ENCODE results near the gene SLC25A2. TPM values are rescaled to one million over a fixed set of nuclear protein-coding genes. Genes with fewer than 3 reads are reported as not detected.
"Not testable (repeated sequence)": the region's sequence is repeated elsewhere in the genome, so short reads cannot be mapped to it uniquely, and the experiment has no call there.

The SLC25A2 gene
- polyA plus RNA-seq, 12 donors: not detected

- not testable (repeated sequence) for DNase-seq
Measured at GRCh38 chr5:141316963-141317362, 13.1 kb upstream of the SLC25A2 start.

- DNase-seq: no peak
Measured at GRCh38 chr5:141313711-141314110, 9.9 kb upstream of the SLC25A2 start.

- DNase-seq: no peak
Measured at GRCh38 chr5:141306630-141307029, 2.8 kb upstream of the SLC25A2 start.

- no peak for DNase-seq
Measured at GRCh38 chr5:141298376-141298775, 5.5 kb downstream of the SLC25A2 start.

GRCh38 chr5:141272906-141273305 is 30.9 kb downstream of the SLC25A2 start:
- DNase-seq: no peak

- DNase-seq: no peak
Measured at GRCh38 chr5:141269195-141269594, 34.7 kb downstream of the SLC25A2 start.

- no peak for DNase-seq
Measured at GRCh38 chr5:141261238-141261546, 42.7 kb downstream of the SLC25A2 start.

- no peak for DNase-seq
Measured at GRCh38 chr5:141260458-141261237, 43.2 kb downstream of the SLC25A2 start.

GRCh38 chr5:141258948-141259347 is 44.9 kb downstream of the SLC25A2 start:
- no peak for DNase-seq

- DNase-seq: no peak
Measured at GRCh38 chr5:141258464-141258863, 45.4 kb downstream of the SLC25A2 start.

Other genes starting within 250 kb of the SLC25A2 start
- 1 to 10 TPM in 11 of 12 donors, not detected in 1; 2.9 to 5.8 (median 4.2) TPM for gene PCDHB2, start 209.4 kb downstream of the SLC25A2 start, polyA plus RNA-seq (ENCODE audit: insufficient read length in 12 of 12)
- 1 to 10 TPM in 10 of 12 donors, not detected in 2; 1.4 to 2.4 (median 2.1) TPM for gene PCDHB3, start 203.6 kb downstream of the SLC25A2 start, polyA plus RNA-seq (ENCODE audit: insufficient read length in 12 of 12)
- gene PCDHB4, start 182.2 kb downstream of the SLC25A2 start, polyA plus RNA-seq (ENCODE audit: insufficient read length in 12 of 12): 1 to 10 TPM in 10 of 12 donors, not detected in 2; 2.6 to 4.6 (median 3.2) TPM
- gene PCDHB5, start 168.8 kb downstream of the SLC25A2 start, polyA plus RNA-seq (ENCODE audit: insufficient read length in 12 of 12): 1 to 10 TPM in 11 of 12 donors, not detected in 1; 3.1 to 5.1 (median 3.9) TPM
- 1 to 10 TPM in 11 of 12 donors, not detected in 1; 1.6 to 3.8 (median 1.9) TPM for gene PCDHB6, start 154.0 kb downstream of the SLC25A2 start, polyA plus RNA-seq (ENCODE audit: insufficient read length in 12 of 12)
- 1 to 10 TPM in 11 of 12 donors, not detected in 1; 1.8 to 3.3 (median 2.4) TPM for gene PCDHB7, start 131.4 kb downstream of the SLC25A2 start, polyA plus RNA-seq (ENCODE audit: insufficient read length in 12 of 12)
- gene PCDHB8, start 126.3 kb downstream of the SLC25A2 start, polyA plus RNA-seq (ENCODE audit: insufficient read length in 12 of 12): 1 to 10 TPM in 6 of 12 donors, under 1 TPM in 4, not detected in 2; 0.44 to 1.6 (median 1.2) TPM
- 1 to 10 TPM in 11 of 12 donors, not detected in 1; 2.8 to 6.3 (median 3.9) TPM for gene PCDHB16, start 121.7 kb downstream of the SLC25A2 start, polyA plus RNA-seq (ENCODE audit: insufficient read length in 12 of 12)
- 1 to 10 TPM in 10 of 12 donors, not detected in 2; 1.4 to 4.6 (median 2.3) TPM for gene PCDHB9, start 116.9 kb downstream of the SLC25A2 start, polyA plus RNA-seq (ENCODE audit: insufficient read length in 12 of 12)
- gene PCDHB10, start 111.7 kb downstream of the SLC25A2 start, polyA plus RNA-seq (ENCODE audit: insufficient read length in 12 of 12): 1 to 10 TPM in 10 of 12 donors, not detected in 2; 3.2 to 5.7 (median 4.8) TPM
- 1 to 10 TPM in 11 of 12 donors, not detected in 1; 1.6 to 3.4 (median 2.5) TPM for gene PCDHB11, start 104.4 kb downstream of the SLC25A2 start, polyA plus RNA-seq (ENCODE audit: insufficient read length in 12 of 12)
- gene PCDHB12, start 95.3 kb downstream of the SLC25A2 start, polyA plus RNA-seq (ENCODE audit: insufficient read length in 12 of 12): 1 to 10 TPM in 11 of 12 donors, not detected in 1; 1.9 to 3.8 (median 2.8) TPM
- 1 to 10 TPM in 11 of 12 donors, not detected in 1; 2.2 to 4.3 (median 3.0) TPM for gene PCDHB13, start 90.1 kb downstream of the SLC25A2 start, polyA plus RNA-seq (ENCODE audit: insufficient read length in 12 of 12)
- 1 to 10 TPM in 11 of 12 donors, not detected in 1; 5.4 to 9.6 (median 7.0) TPM for gene PCDHB14, start 80.7 kb downstream of the SLC25A2 start, polyA plus RNA-seq (ENCODE audit: insufficient read length in 12 of 12)
- gene PCDHB15, start 58.7 kb downstream of the SLC25A2 start, polyA plus RNA-seq (ENCODE audit: insufficient read length in 12 of 12): 10 to 100 TPM in 1 of 12 donors, 1 to 10 TPM in 10, not detected in 1; 5.8 to 12.3 (median 6.8) TPM
- gene TAF7, start 16.7 kb upstream of the SLC25A2 start, polyA plus RNA-seq (ENCODE audit: insufficient read length in 12 of 12): 100 to 1,000 TPM in 2 of 12 donors, 10 to 100 TPM in 9, not detected in 1; 77.9 to 106 (median 91.7) TPM
- gene PCDHGA1, start 26.5 kb upstream of the SLC25A2 start, polyA plus RNA-seq (ENCODE audit: insufficient read length in 12 of 12): under 1 TPM in 10 of 12 donors, not detected in 2; 0.44 to 0.86 (median 0.56) TPM
- gene PCDHGA2, start 34.7 kb upstream of the SLC25A2 start, polyA plus RNA-seq (ENCODE audit: insufficient read length in 12 of 12): 1 to 10 TPM in 11 of 12 donors, not detected in 1; 1.6 to 5.9 (median 2.5) TPM
- 1 to 10 TPM in 10 of 12 donors, not detected in 2; 1.2 to 1.8 (median 1.4) TPM for gene PCDHGA3, start 39.8 kb upstream of the SLC25A2 start, polyA plus RNA-seq (ENCODE audit: insufficient read length in 12 of 12)
- 1 to 10 TPM in 1 of 12 donors, under 1 TPM in 9, not detected in 2; 0.32 to 1.0 (median 0.65) TPM for gene PCDHGB1, start 46.0 kb upstream of the SLC25A2 start, polyA plus RNA-seq (ENCODE audit: insufficient read length in 12 of 12)
- gene PCDHGA4, start 51.0 kb upstream of the SLC25A2 start, polyA plus RNA-seq (ENCODE audit: insufficient read length in 12 of 12): 1 to 10 TPM in 9 of 12 donors, under 1 TPM in 1, not detected in 2; 0.93 to 1.9 (median 1.5) TPM
- 1 to 10 TPM in 10 of 12 donors, not detected in 2; 1.8 to 3.0 (median 2.1) TPM for gene PCDHGB2, start 55.9 kb upstream of the SLC25A2 start, polyA plus RNA-seq (ENCODE audit: insufficient read length in 12 of 12)
- 1 to 10 TPM in 10 of 12 donors, not detected in 2; 2.1 to 3.4 (median 2.7) TPM for gene PCDHGA5, start 60.1 kb upstream of the SLC25A2 start, polyA plus RNA-seq (ENCODE audit: insufficient read length in 12 of 12)
- 1 to 10 TPM in 8 of 12 donors, under 1 TPM in 2, not detected in 2; 0.94 to 2.0 (median 1.3) TPM for gene PCDHGB3, start 66.2 kb upstream of the SLC25A2 start, polyA plus RNA-seq (ENCODE audit: insufficient read length in 12 of 12)
- gene PCDHGA6, start 69.8 kb upstream of the SLC25A2 start, polyA plus RNA-seq (ENCODE audit: insufficient read length in 12 of 12): 1 to 10 TPM in 10 of 12 donors, not detected in 2; 2.5 to 5.4 (median 3.5) TPM
- 1 to 10 TPM in 10 of 12 donors, not detected in 2; 1.1 to 2.0 (median 1.6) TPM for gene PCDHGA7, start 78.7 kb upstream of the SLC25A2 start, polyA plus RNA-seq (ENCODE audit: insufficient read length in 12 of 12)
- gene PCDHGB4, start 83.6 kb upstream of the SLC25A2 start, polyA plus RNA-seq (ENCODE audit: insufficient read length in 12 of 12): 1 to 10 TPM in 11 of 12 donors, not detected in 1; 1.9 to 3.5 (median 2.3) TPM
- gene PCDHGA8, start 88.6 kb upstream of the SLC25A2 start, polyA plus RNA-seq (ENCODE audit: insufficient read length in 12 of 12): 1 to 10 TPM in 1 of 12 donors, under 1 TPM in 9, not detected in 2; 0.34 to 1.1 (median 0.66) TPM
- gene PCDHGB5, start 93.9 kb upstream of the SLC25A2 start, polyA plus RNA-seq (ENCODE audit: insufficient read length in 12 of 12): 1 to 10 TPM in 11 of 12 donors, not detected in 1; 2.7 to 7.7 (median 4.0) TPM
- gene PCDHGA9, start 98.7 kb upstream of the SLC25A2 start, polyA plus RNA-seq (ENCODE audit: insufficient read length in 12 of 12): 1 to 10 TPM in 11 of 12 donors, not detected in 1; 2.8 to 5.2 (median 4.2) TPM
- gene PCDHGB6, start 104.0 kb upstream of the SLC25A2 start, polyA plus RNA-seq (ENCODE audit: insufficient read length in 12 of 12): 1 to 10 TPM in 11 of 12 donors, not detected in 1; 2.8 to 7.7 (median 4.3) TPM
- 1 to 10 TPM in 11 of 12 donors, not detected in 1; 1.3 to 3.4 (median 1.8) TPM for gene PCDHGA10, start 108.9 kb upstream of the SLC25A2 start, polyA plus RNA-seq (ENCODE audit: insufficient read length in 12 of 12)
- gene PCDHGB7, start 113.6 kb upstream of the SLC25A2 start, polyA plus RNA-seq (ENCODE audit: insufficient read length in 12 of 12): 10 to 100 TPM in 3 of 12 donors, 1 to 10 TPM in 8, not detected in 1; 6.5 to 14.7 (median 8.6) TPM
- 1 to 10 TPM in 10 of 12 donors, not detected in 2; 2.6 to 5.1 (median 3.4) TPM for gene PCDHGA11, start 117.0 kb upstream of the SLC25A2 start, polyA plus RNA-seq (ENCODE audit: insufficient read length in 12 of 12)
- gene PCDHGA12, start 126.5 kb upstream of the SLC25A2 start, polyA plus RNA-seq (ENCODE audit: insufficient read length in 12 of 12): 1 to 10 TPM in 10 of 12 donors, not detected in 2; 1.2 to 4.6 (median 2.1) TPM
- 100 to 1,000 TPM in 7 of 12 donors, 10 to 100 TPM in 4, not detected in 1; 86.1 to 193 (median 119) TPM for gene PCDHGC3, start 171.9 kb upstream of the SLC25A2 start, polyA plus RNA-seq (ENCODE audit: insufficient read length in 12 of 12)
- gene PCDHGC4, start 181.0 kb upstream of the SLC25A2 start, polyA plus RNA-seq (ENCODE audit: insufficient read length in 12 of 12): 1 to 10 TPM in 9 of 12 donors, under 1 TPM in 1, not detected in 2; 0.93 to 2.7 (median 1.7) TPM
- gene PCDHGC5, start 185.0 kb upstream of the SLC25A2 start, polyA plus RNA-seq (ENCODE audit: insufficient read length in 12 of 12): 1 to 10 TPM in 2 of 12 donors, under 1 TPM in 8, not detected in 2; 0.19 to 1.3 (median 0.71) TPM